ENCODE data around the gene ANKMY1. TPM values are rescaled to one million over a fixed set of nuclear protein-coding genes. Genes with fewer than 3 reads are reported as not detected.

ANKMY1 gene
- total and polyA plus RNA-seq, 2 of the 13 experiments (the other 11 are each of a cell fraction or from before 2014, with no cell fraction given) = 11.7 to 18.8 TPM

DNA sequence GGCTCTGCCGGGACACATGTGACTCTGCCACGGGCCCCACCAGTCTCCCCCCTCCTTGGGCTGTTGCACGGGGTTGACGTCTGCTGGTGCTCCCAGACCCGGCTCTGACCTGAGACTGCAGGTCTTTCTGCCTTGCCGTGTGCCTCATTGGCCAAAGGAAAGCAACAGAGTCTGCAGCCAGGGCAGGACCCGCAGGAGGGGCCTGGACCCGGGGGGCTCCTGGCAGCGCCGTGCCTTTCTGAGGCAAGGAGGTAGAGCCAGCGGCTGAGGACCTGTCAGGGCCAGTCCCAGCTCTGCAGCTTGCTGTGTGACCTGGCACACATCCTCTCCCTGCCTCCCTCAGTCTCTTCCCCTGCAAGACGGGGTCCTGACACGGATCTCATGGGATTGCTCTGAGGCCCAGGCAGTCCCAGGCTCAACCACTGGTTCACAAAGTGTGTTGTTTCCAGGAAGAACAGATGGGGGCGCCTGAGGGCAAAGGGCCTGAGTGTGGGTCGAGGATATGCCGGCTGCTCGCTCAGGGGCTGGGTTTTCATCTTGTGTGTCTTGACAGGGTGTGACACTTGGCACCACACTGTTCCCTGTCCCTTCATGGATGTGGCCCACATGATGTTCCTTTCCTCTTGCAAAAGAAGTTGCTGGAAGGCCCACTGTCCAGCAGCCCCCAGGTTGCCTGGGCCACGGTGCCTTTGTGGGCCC, 37.7 kb upstream of the ANKMY1 start (continued):
- TF ChIP-seq, protein P1, sequence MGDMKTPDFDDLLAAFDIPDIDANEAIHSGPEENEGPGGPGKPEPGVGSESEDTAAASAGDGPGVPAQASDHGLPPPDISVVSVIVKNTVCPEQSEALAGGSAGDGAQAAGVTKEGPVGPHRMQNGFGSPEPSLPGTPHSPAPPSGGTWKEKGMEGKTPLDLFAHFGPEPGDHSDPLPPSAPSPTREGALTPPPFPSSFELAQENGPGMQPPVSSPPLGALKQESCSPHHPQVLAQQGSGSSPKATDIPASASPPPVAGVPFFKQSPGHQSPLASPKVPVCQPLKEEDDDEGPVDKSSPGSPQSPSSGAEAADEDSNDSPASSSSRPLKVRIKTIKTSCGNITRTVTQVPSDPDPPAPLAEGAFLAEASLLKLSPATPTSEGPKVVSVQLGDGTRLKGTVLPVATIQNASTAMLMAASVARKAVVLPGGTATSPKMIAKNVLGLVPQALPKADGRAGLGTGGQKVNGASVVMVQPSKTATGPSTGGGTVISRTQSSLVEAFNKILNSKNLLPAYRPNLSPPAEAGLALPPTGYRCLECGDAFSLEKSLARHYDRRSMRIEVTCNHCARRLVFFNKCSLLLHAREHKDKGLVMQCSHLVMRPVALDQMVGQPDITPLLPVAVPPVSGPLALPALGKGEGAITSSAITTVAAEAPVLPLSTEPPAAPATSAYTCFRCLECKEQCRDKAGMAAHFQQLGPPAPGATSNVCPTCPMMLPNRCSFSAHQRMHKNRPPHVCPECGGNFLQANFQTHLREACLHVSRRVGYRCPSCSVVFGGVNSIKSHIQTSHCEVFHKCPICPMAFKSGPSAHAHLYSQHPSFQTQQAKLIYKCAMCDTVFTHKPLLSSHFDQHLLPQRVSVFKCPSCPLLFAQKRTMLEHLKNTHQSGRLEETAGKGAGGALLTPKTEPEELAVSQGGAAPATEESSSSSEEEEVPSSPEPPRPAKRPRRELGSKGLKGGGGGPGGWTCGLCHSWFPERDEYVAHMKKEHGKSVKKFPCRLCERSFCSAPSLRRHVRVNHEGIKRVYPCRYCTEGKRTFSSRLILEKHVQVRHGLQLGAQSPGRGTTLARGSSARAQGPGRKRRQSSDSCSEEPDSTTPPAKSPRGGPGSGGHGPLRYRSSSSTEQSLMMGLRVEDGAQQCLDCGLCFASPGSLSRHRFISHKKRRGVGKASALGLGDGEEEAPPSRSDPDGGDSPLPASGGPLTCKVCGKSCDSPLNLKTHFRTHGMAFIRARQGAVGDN (CRISPR knock-in tag; IDR thresholded peaks at IDR 0.05) = peak; percentile 53; the same call in 1 of the 2 replicates
- TF ChIP-seq, protein P2, sequence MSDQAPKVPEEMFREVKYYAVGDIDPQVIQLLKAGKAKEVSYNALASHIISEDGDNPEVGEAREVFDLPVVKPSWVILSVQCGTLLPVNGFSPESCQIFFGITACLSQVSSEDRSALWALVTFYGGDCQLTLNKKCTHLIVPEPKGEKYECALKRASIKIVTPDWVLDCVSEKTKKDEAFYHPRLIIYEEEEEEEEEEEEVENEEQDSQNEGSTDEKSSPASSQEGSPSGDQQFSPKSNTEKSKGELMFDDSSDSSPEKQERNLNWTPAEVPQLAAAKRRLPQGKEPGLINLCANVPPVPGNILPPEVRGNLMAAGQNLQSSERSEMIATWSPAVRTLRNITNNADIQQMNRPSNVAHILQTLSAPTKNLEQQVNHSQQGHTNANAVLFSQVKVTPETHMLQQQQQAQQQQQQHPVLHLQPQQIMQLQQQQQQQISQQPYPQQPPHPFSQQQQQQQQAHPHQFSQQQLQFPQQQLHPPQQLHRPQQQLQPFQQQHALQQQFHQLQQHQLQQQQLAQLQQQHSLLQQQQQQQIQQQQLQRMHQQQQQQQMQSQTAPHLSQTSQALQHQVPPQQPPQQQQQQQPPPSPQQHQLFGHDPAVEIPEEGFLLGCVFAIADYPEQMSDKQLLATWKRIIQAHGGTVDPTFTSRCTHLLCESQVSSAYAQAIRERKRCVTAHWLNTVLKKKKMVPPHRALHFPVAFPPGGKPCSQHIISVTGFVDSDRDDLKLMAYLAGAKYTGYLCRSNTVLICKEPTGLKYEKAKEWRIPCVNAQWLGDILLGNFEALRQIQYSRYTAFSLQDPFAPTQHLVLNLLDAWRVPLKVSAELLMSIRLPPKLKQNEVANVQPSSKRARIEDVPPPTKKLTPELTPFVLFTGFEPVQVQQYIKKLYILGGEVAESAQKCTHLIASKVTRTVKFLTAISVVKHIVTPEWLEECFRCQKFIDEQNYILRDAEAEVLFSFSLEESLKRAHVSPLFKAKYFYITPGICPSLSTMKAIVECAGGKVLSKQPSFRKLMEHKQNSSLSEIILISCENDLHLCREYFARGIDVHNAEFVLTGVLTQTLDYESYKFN (CRISPR knock-in tag; conservative IDR thresholded peaks at IDR 0.05) = 0 out of 2 replicates have a peak, but pooled peaks have one; percentile 19
- TF ChIP-seq POGZ (CRISPR knock-in tag; IDR thresholded peaks at IDR 0.05) = 0 out of 2 replicates have a peak, but pooled peaks have one; percentile 45
- TF ChIP-seq ZFY (CRISPR knock-in tag; IDR thresholded peaks at IDR 0.05) = peak; percentile 45; the same call in 1 of the 2 replicates
- peak; percentile 41; the same call in 1 of the 2 replicates for TF ChIP-seq MED1 (CRISPR knock-in tag; IDR thresholded peaks at IDR 0.05)
- TF ChIP-seq, protein P3, sequence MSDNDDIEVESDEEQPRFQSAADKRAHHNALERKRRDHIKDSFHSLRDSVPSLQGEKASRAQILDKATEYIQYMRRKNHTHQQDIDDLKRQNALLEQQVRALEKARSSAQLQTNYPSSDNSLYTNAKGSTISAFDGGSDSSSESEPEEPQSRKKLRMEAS (IDR thresholded peaks at IDR 0.05) = no peak
- TF ChIP-seq PHF8 (CRISPR knock-in tag; IDR thresholded peaks at IDR 0.05) = no peak
- TF ChIP-seq ZNF883 (CRISPR knock-in tag; IDR thresholded peaks at IDR 0.05; ENCODE audit: not compliant biosample characterization) = peak; percentile 24
- TF ChIP-seq, protein P4, sequence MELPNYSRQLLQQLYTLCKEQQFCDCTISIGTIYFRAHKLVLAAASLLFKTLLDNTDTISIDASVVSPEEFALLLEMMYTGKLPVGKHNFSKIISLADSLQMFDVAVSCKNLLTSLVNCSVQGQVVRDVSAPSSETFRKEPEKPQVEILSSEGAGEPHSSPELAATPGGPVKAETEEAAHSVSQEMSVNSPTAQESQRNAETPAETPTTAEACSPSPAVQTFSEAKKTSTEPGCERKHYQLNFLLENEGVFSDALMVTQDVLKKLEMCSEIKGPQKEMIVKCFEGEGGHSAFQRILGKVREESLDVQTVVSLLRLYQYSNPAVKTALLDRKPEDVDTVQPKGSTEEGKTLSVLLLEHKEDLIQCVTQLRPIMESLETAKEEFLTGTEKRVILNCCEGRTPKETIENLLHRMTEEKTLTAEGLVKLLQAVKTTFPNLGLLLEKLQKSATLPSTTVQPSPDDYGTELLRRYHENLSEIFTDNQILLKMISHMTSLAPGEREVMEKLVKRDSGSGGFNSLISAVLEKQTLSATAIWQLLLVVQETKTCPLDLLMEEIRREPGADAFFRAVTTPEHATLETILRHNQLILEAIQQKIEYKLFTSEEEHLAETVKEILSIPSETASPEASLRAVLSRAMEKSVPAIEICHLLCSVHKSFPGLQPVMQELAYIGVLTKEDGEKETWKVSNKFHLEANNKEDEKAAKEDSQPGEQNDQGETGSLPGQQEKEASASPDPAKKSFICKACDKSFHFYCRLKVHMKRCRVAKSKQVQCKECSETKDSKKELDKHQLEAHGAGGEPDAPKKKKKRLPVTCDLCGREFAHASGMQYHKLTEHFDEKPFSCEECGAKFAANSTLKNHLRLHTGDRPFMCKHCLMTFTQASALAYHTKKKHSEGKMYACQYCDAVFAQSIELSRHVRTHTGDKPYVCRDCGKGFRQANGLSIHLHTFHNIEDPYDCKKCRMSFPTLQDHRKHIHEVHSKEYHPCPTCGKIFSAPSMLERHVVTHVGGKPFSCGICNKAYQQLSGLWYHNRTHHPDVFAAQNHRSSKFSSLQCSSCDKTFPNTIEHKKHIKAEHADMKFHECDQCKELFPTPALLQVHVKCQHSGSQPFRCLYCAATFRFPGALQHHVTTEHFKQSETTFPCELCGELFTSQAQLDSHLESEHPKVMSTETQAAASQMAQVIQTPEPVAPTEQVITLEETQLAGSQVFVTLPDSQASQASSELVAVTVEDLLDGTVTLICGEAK (IDR thresholded peaks at IDR 0.05) = no peak
- TF ChIP-seq, protein P4 (CRISPR knock-in tag; IDR thresholded peaks at IDR 0.05) = 0 out of 2 replicates have a peak, but pooled peaks have one; percentile 17
- TF ChIP-seq ZBTB38 (CRISPR knock-in tag; IDR thresholded peaks at IDR 0.05) = peak; percentile 19; the same call in 1 of the 2 replicates

Data from HepG2 (cell line).